Measurements from ENCODE around the gene MAML1.
"Not testable (repeated sequence)": the region's sequence is repeated elsewhere in the genome, so short reads cannot be mapped to it uniquely, and the experiment has no call there.

DNA sequence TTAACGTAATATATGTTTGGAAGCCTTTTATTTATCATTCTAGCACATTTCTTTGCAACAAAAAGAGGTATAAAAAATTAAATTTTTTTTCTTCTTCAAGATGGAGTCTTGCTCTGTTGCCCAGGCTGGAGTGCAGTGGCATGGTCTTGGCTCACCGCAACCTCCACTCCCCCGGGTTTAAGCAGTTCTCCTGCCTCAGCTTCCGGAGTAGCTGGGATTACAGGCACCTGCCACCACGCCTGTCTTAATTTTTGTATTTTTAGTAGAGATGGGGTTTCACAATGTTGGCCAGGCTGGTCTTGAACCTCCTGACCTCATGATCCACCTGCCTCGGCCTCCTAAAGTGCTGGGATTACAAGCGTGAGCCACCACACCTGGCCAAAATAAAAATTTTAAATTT lies 11.5 kb downstream of the MAML1 start:
- TF ChIP-seq, protein P1, sequence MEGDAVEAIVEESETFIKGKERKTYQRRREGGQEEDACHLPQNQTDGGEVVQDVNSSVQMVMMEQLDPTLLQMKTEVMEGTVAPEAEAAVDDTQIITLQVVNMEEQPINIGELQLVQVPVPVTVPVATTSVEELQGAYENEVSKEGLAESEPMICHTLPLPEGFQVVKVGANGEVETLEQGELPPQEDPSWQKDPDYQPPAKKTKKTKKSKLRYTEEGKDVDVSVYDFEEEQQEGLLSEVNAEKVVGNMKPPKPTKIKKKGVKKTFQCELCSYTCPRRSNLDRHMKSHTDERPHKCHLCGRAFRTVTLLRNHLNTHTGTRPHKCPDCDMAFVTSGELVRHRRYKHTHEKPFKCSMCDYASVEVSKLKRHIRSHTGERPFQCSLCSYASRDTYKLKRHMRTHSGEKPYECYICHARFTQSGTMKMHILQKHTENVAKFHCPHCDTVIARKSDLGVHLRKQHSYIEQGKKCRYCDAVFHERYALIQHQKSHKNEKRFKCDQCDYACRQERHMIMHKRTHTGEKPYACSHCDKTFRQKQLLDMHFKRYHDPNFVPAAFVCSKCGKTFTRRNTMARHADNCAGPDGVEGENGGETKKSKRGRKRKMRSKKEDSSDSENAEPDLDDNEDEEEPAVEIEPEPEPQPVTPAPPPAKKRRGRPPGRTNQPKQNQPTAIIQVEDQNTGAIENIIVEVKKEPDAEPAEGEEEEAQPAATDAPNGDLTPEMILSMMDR (IDR thresholded peaks at IDR 0.05) = not testable (repeated sequence)
- not testable (repeated sequence) for TF ChIP-seq POLR2A (IDR thresholded peaks at IDR 0.05)

Data from body of pancreas (tissue), 4 donors.